Activated CD4-positive, alpha-beta T cell treated with anti-CD3 and anti-CD28 coated beads, Interleukin-2, amount 50 U/mL, for 16 hours (primary cell): ENCODE data around the gene RGS8.

Source experiments
- DNase-seq: peaks from one replicate; pipeline ENCODE4 v3.0.0-alpha.2; 2020

RGS8 gene

DNA sequence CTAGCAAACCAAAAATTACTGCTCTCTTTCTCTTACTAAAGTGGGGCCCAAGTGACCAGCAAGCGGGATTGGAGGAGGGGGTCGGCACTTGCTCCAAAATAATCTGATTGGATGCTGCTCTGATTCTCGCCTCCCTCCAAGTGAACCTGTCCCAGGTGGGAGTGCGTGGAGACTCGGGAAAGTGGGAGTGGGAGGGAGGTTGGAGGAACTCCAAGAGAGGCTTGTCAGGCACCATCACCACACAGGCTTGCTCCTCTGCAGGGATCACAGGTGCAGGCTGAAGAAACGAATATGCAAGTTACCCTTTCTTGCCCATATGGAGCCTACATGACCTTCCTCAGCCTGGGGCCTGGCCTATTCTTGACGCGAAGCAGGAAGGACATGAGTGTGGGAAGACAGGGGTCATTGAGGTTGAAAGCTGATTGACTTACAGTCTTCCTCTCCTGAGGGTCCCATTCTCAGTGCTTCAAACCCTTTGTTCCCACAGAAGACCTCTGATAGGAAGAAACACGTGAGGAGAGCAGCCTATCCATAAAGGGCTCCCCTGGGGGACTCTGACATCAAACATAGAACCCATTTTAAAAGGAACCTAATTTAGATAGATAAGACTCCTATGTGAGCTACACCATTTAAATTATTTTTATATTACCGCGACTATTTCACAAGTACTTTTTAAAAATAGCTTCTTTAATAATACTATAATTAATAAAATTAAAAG is 14.2 kb downstream of the RGS8 start:
- DNase-seq: no peak

DNA sequence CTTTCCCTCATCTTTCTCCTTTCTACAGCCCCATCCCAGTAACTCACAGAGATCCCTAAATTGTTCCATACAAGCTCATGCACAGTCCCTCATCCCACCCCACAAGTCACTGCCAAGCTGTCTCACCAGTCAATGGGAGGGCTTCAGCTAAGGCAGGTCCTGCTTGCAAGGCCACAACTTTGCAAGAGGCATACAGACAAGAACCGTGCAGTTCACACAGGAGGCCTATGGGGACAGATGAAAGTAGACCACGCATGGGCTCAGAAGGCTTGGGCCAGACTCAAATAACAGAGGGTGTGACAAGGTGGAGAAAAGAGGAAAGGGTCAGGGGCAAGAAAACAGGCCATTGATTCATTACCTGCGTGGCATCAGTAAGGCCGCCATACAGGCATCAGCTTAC is 15.1 kb downstream of the RGS8 start:
- no peak for DNase-seq

DNA sequence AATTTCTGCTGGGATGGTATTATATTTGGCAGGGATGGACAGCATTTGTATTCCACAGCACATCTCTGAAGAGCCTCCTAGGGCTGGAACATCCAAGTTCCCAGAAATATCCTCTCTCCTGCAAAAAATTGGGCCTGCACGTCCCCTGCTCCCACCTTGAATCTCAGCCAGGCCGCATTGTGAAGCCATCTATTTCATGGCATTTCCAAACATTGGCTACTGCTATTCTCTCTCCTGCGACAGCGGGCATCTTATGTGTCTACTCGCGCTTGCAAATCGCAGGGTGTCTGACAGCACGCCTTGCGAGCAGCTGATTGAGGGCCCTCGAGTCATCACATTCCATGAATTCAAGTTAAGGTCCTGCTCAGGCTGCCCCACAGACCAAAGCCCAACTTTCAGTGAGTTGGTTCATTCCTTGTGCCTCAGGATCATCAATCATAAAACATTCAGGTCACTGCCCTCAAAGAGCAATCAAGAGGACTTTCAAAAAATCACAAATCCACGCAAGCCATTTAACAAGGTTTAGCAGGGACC is 15.8 kb downstream of the RGS8 start:
- DNase-seq: no peak

DNA sequence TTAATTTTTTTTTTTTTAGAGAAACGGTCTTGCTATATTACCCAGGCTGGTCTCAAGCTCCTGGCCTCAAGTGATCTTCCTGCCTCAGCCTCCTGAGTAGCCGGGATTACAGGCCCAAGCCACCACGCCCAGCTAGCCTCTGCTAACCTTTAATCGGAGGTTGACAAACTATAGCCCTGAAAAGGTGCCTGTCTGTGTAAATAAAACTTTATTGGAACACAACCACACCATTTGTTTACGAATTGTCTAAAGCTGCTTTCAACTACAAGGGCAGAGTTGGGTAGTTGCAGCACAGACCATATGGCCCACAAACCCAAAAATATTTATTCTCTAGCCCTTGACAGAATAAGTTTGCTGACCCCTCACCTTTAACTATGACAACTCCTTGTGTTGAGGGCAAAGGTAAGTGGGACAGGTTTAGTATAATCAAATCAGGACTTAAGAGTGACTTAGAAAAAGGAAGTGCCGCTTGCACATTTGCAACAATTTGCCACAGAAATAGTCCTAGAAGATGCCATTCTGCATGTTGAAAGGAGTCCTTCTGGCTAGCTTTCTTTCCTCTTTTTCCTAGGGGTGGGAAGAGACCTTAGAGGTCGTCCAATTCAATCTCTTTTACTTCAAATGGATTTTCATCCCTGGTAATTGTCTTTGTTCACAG is 16.4 kb downstream of the RGS8 start:
- no peak for DNase-seq

DNA sequence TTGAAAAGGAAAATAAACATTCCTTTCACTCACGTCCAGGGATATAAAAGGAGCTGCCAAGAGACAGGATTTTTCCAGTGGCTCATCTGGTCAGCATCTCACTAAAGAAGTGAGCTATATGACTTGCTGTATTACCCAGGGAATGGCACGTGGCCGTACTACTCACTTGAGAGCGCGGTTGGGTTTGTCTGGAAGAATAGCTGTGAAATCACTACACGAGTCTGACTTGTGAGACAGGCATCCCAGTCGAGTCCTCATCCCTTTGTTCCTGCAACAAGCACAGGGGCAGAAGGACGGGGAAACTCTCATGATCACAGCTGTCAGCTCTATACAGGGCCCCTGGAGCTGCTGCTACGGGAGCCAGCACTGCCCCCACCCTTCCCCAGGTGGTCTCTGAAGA is 17.7 kb downstream of the RGS8 start:
- DNase-seq: no peak

DNA sequence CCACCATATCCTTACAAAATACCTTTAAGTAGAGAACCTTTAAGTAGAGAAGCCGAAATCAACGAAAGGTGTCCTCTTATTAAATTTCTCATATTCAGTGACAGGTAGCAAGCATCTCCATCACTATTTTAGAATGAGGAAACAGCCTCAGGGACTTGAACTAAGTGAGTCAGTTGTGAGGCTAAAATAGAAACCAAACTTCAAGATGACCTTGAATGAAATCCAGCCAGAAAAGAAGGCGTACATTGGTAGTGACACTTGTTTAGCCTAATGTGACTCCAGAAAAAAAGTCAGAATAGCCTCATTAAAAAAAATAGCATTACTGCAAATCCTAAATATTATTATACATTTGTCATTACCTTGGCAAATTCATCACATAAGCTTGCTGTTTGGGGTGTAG is 20.1 kb downstream of the RGS8 start:
- no peak for DNase-seq

DNA sequence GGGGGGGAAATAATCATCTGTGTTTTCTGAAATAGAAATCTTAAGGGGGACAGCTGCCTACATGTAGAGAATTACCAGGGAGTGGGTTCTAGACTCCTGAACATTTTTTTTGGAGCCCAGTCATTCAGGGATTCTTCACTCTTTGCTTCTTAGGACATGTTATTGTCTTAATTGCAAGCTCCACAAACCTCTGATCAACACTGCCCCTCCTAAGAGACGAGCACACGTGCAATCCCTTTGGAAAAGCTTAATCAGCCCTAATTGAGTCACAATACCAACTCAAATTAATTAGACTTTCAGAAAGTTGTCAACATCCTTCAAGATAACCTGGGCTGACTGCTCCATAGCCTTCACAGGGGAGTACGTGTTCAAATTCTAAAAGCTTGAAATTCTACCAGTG is 21.4 kb downstream of the RGS8 start:
- no peak for DNase-seq

DNA sequence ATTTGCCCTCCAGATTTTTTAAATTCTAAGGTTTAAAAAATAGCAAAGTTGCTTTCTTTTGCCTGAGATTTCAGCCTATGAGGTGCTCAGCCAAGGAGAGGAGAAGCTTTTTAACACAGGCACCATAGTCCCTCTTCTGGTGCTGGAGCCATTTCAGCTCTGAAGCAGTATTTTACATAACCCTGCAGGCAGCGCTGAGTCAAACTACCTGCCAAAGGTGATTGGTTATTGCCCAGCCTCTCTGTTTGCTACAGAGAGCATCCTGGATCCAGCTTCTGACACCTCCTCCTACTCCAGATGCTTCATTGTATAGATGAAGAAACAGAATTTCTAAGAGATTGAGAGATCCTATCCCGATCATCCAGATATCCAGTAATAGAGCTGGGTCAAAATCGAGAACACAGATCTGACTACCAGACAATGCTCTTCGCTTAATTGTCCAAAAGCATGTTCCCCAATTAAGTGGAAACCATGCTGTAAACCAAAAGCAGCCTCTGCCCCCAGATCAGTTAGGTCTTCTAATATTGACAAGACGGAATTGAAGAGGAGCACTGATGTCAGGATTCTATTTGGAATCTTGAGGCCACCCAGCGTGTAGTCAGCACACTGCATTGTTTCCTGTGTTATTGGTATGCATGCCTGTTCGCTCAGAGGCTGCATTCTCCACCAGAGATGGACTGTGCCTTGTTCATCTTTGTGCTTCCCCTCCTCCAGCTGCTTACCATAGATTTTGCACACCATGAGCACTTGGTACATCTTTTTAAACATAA is 22.1 kb downstream of the RGS8 start:
- no peak for DNase-seq

DNA sequence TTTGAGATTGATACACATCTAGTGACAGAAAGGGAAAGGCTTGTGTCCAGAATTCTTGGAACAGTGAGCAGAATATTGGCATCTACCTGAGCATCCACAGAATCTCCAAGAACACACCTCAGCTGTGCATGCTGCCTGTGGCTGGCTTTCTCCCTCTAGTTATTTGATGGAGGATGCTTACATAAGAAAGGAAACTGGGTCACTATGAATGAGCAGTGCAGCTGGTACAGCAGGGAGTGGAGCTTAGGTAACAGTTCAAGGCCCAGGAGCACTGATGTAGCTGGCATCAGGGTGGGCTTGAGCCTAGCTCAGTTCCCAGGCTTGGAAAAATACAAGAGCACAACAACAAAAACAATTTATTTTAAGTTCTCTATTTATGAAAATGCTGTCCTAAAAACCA is 26.3 kb downstream of the RGS8 start:
- DNase-seq: no peak

DNA sequence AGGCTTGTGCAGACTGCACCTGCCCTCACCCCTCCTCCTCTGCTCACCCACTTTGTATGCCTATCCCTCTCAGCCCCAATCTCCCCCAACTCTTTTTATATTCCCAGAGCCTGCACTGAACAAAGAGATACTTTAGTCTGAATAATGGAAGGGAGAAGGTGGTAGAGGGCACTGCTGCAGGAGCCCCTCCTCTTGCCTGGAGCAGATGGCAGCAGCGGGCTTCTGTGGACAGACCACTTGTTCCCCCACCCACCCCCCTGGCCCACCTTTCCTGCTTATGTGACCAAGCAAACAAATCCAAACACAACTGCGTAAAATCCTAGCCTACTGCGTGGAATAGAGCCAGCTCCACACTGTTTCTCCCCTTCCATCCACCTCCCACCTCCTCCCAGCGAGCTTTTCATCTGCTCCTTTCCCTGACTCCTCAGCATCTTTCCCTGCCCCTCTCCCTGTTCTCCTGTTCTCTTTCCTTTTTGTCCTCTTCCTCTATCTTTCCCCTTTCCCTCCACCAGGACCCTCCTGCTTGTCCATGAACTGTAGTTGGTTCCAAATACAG is 27.5 kb downstream of the RGS8 start:
- DNase-seq: no peak

DNA sequence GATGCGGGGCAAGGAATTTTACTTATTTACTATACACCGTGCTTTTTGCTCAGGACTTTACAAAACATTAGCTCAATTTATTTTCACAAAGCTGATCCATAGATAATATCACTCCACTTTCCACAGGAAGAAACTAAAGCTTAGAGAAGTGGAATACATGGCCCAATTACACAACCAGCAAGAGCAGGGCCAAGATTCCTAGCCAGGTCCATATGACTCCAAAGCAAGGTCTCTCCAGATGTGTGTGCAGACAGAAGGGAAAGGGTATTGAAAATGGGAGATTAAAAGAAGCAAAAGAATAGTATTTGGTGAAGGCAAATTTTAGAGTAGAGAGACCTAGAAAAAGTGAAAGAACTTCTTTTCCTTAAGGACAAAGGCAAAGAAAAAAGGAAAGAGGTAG is 30.4 kb downstream of the RGS8 start:
- no peak for DNase-seq

DNA sequence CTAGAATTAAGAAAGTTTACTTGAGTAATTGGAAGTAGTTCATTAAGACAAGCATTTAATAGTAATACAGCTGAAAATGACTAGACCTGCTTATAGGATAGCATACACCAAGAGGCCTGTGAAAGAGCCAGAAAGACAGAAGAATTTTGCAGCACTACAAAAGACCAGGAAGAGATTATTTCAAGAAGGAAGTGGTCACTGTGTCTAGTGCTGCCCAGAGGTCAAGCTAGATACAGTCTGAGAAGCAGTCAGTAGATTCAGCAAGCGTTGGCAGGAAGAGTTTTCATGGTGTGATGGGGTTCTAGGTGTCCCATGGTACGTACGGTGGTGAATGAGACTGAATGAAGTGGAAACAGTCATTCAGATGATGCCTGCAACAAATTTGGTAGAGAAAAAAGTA is 31.5 kb downstream of the RGS8 start:
- DNase-seq: no peak

DNA sequence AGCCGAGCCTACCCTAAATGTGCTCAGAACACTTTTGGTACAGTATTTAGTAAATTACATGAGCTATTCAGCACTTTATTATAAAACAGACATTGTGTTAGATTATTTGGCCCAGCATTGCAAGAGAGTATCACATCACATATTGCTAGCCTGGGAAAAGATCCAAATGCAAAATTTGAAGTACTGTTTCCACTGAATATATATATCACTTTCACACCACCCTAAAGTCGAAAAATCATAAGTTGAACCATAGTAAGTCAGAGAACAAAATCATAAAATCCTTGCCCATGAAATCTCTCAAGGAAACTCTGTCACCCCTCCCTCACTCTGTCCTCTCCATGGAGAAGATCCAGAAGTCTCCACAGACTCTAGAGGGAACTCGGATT is 33.1 kb downstream of the RGS8 start:
- no peak for DNase-seq

DNA sequence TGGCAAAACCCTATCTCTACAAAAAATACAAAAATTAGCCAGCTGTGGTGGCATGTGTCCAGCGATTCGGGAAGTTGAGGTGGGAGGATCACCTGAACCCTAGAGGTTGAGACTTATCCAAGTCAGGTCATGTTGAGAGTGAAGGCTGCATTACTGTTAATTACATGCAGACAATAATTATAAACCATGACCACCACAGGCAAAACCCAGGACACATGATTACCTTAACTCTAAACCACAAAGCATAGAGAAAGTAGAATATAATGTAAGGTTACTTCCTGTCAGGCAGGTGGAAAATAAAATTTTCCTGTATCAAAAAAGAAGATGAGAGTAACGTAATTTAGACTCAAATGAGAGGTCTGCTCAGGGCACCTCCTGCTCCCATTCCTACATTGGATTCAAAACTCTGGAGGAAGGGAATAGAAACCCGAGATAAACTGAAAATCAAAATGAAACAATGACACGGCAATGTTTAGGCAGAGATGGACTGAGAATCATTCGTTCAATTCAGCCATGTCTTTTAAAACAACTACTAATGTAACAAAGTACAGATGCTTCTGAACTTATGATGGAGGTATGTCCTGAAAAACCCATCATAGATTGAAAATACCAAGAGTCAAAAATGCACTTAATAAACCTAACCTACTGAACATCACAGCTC is 33.6 kb downstream of the RGS8 start:
- DNase-seq: no peak

DNA sequence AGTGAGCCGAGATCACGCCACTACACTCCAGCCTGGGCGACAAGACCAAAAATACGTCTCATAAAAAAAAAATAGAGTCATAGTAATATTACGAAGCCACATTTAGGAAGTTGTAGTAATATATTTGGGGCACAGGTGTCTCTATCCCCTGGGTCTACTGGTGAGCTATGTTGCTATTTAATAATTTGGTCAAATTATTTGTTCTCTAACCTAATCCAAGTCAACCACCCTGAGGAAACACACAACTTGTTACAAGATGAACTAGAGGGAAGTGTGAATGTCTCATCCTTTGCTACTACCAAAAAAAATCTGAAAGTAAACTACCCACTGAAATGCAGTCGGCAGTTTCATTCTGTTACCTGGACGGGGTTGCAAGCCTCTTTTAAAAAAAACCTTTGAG is 35.3 kb downstream of the RGS8 start:
- DNase-seq: no peak

DNA sequence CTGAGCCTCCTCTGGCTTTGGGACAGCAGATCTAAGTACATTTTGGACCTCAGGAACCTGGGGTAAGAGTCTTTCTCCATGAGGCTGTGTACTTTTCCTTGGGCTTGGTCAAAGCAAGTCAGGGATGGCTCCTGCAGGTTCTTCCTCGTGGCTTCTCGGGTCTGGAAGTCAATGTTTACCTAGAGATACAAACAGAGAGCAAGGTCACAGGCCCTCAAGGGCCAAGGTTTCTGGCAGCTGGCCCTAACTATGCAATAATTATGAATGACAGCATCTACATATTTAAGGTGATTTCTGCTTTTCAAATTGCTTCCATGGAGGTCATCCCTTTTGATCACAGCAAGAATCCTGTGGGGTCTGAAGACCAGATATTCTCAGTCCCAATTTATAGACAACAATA is 37.6 kb downstream of the RGS8 start:
- DNase-seq: no peak

DNA sequence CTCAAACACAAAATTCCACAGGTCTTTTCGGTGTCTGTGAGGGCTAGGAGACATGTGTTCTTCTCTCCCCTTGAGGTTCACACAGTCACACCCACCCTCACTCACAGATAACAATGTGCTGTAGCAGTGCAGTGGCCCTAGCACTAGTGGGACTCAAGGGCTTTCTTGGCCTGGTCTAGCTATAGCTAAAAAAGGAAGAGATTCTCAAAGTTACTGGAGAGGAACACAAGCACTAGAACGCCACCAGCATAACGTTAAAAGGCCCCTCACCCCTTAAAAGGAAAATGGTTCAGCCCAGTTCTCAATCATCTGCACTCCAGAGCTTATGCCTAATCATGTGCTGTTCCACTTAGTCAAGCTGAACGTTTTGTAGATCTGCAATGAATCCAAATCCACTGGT is 39.5 kb downstream of the RGS8 start:
- no peak for DNase-seq

DNA sequence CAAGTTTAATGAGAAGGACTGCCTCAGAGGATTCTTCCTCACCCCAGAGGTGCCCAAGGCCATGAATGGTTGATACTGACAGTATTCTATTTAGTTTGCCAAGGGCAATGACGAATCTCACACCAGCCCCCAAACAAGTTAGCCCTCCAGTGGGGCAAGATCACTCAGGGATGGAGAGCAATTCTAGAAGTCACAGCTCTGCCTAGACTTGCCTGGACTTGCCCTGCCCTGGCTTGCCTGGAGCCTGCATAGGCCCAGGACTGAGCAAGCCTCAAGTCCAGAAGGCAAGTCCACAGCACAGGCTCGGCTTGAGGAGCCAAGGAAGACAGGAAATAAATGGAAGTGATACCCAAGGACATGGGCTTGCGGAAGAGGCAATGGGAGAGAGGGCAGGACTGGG is 40.7 kb downstream of the RGS8 start:
- DNase-seq: no peak

DNA sequence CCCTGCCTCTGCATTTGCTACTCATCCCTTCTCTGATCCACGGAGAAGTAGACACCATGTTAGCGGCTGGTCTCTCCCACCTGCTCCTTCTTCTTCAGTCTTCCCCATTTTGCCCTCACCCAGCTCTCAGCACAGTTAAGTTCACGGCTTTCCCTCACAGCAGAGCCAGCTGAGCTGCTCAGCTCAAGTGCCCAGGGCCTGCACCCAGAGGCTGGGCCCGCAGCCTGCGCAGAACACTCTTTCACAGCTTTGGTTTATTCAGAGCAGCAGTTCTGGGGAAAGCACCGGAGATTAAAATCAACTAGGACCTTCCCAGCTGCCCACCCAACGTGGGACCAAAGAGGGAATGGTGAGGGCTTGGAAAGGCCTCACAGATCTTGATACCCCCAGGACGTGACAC is 41.9 kb downstream of the RGS8 start:
- no peak for DNase-seq

DNA sequence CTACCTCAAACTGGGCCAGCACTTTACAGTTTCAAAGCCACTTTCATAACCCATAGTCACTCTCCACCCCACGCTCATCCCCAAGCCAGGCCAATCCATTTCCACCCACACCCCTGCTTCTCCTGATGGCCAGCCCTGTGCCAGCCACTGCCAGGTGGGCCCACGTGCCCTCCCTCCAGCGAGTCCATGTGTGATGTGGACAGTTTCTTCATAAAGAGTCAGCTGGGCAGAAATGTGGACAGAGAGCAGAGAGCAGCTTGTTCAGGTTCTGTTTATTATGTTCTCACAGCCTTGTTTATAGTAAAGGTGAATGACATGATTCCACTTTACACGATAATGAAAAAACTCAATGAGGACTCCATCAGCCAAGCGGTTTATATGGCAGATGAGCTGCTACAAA is 42.8 kb downstream of the RGS8 start:
- no peak for DNase-seq

DNA sequence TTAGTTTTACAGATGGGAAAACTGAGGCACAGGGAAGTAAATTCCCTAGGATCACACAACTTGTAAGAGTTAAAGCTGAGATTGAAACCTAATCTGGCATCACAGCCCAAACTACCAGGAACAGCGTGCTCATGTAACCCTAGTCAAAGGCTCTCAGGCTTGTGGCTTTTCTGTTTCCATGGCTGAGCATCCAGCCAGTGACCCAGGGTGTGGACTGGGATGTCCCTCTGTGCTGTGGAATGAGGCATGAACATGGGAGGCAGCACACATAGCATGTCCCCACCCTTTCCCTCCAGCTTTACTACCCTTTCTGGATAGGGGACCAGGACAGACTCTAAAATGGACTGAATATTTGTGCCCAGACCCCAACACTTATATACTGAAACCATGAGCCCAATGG is 45.1 kb downstream of the RGS8 start:
- DNase-seq: no peak

DNA sequence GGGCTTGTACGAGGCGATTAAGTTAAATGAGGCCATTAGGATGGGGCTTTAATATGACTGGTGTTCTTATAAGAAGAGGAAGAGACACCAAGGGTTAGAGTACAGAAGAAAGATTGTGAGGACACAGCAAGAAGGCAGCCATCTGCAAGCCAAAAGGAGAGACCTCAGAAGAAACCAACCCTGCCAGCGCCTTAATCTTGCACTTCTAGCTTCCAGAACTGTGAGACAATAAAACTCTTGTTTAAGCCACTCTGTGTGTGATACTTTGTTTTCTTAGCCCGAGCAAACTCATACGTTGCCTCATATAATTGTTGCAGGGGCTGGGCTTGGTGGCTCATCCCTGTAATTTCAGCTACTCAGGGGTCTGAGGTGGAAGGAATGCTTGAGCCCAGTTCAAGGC is 46.6 kb downstream of the RGS8 start:
- DNase-seq: no peak

DNA sequence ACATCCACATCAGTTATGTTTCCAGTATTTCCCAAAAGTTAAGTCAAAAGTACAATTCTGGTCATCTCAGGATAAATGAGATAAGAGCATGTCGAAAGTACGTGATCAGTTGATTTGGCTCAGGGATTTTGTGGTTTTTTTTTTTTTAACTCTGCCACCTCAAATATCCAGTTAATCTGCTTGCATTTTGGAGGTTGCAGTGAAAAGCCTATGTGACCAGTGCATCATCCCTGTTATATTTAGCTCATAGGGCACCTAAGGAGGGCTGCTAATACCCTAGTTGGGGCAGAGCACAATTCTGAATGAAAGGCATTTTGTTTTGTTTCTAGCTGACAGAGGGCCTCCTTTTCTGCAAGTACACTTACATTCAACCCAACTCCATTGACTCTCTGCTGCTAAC is 48.5 kb downstream of the RGS8 start:
- no peak for DNase-seq
